Vagina (tissue), 2 donors: ENCODE data around the gene PC. TPM values are rescaled to one million over a fixed set of nuclear protein-coding genes. Genes with fewer than 3 reads are reported as not detected.

Experiments
- DNase-seq, 2 donors: peaks; one replicate each; pipeline ENCODE4 v3.0.0-alpha.2; 2017; ENCODE audit errors: extremely low spot score in 2 of 2
- H3K27ac ChIP-seq: fragments of 200-600 bp; sonication (generic); one replicate; pipeline ENCODE4 v1.5.1; 2019
- H3K27me3 ChIP-seq: fragments of 200-600 bp; sonication (generic); one replicate; pipeline ENCODE4 v1.5.1; 2019
- H3K36me3 ChIP-seq, 2 donors: fragments of 200-600 bp; sonication (generic); one replicate each; pipeline ENCODE4 v1.5.1; 2017 to 2019
- H3K4me1 ChIP-seq: fragments of 200-600 bp; sonication (generic); one replicate; pipeline ENCODE4 v1.5.1; 2019
- H3K4me3 ChIP-seq, 2 donors: fragments of 200-600 bp; sonication (generic); 1 replicate in 1 of 2; 2 replicates in 1 of 2; pipeline ENCODE4 v1.5.1; 2016 to 2019
- H3K9me3 ChIP-seq: fragments of 200-600 bp; sonication (generic); one replicate; pipeline ENCODE4 v1.5.1; 2019
- POLR2A ChIP-seq, 2 donors: fragments of 450-650 bp; IDR thresholded peaks; one replicate each; pipeline ENCODE4 v1.6.1; 2017; ENCODE audit warnings: antibody characterized with exemption in 2 of 2, mild to moderate bottlenecking in 2 of 2, moderate library complexity in 2 of 2
- POLR2AphosphoS5 ChIP-seq, 2 donors: sonication (generic); formaldehyde crosslinking; IDR thresholded peaks; one replicate each; pipeline ENCODE4 v1.9.0; 2017; ENCODE audit warnings: antibody characterized with exemption in 2 of 2, mild to moderate bottlenecking in 2 of 2, low read depth in 1 of 2; ENCODE audit not compliant: insufficient read depth in 1 of 2
- intact Hi-C: fragments of 100-400 bp; cut with DNase I; formaldehyde crosslinking; loops from one replicate; pipeline ENCODE4 v1.15.1; 2023
- total RNA-seq: library from RNA; depleted of rRNA; stranded (reverse); fragments of >200 nt; gene quantifications from one replicate; pipeline ENCODE4 v1.2.3, GENCODE V29; 2016
- TF ChIP-seq, protein P1 (sequence below), 3 experiments: fragments of 450-650 bp in 2 of 3; fragments of 200-600 bp in 1 of 3; sonication (generic) in 1 of 3; IDR thresholded peaks; one replicate each; pipeline ENCODE4 v1.5.1; 2017 to 2019; ENCODE audit warnings: antibody characterized with exemption in 3 of 3, mild to moderate bottlenecking in 2 of 3, moderate library complexity in 2 of 3

PC gene
- total RNA-seq, 1 donor from 2014 or later = 34.1 TPM

DNA sequence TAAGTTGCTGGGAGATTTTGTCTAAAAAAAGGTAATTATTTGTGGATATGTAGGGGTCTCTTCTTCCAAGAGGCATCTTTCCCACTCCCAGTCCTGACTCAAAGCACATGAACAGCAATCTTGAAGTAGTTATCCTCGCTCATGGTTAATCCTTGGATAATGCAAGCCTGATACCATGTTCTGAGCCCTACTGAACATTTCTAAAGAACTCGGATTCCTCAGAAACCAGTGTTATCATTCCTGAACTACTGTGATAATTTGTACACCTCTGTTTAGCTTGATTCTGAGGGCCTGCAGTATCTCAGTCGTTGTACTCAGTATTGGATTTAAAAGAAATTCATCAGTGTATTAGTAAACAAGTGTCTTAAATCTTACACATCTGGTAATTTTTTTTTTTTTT, 137.3 kb downstream of the PC start:
- Histone ChIP-seq H3K27me3 (no peaks in the 10 kb centered on the region), H3K27ac (no peak overlapping the region), H3K36me3 (no peaks in the 10 kb centered on the region), H3K9me3 (no peaks in the 10 kb centered on the region), H3K4me1 (no peaks in the 10 kb centered on the region), H3K4me3 (no peak overlapping the region)
- no peak for TF ChIP-seq POLR2AphosphoS5 (IDR thresholded peaks at IDR 0.05; ENCODE audit: insufficient read depth in 1 of 2, low read depth in 1 of 2)
- TF ChIP-seq, protein P1, sequence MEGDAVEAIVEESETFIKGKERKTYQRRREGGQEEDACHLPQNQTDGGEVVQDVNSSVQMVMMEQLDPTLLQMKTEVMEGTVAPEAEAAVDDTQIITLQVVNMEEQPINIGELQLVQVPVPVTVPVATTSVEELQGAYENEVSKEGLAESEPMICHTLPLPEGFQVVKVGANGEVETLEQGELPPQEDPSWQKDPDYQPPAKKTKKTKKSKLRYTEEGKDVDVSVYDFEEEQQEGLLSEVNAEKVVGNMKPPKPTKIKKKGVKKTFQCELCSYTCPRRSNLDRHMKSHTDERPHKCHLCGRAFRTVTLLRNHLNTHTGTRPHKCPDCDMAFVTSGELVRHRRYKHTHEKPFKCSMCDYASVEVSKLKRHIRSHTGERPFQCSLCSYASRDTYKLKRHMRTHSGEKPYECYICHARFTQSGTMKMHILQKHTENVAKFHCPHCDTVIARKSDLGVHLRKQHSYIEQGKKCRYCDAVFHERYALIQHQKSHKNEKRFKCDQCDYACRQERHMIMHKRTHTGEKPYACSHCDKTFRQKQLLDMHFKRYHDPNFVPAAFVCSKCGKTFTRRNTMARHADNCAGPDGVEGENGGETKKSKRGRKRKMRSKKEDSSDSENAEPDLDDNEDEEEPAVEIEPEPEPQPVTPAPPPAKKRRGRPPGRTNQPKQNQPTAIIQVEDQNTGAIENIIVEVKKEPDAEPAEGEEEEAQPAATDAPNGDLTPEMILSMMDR (IDR thresholded peaks at IDR 0.05) = no peak
- TF ChIP-seq POLR2A (IDR thresholded peaks at IDR 0.05) = no peak
- DNase-seq = no peak
- intact Hi-C loops = no loop called here

DNA sequence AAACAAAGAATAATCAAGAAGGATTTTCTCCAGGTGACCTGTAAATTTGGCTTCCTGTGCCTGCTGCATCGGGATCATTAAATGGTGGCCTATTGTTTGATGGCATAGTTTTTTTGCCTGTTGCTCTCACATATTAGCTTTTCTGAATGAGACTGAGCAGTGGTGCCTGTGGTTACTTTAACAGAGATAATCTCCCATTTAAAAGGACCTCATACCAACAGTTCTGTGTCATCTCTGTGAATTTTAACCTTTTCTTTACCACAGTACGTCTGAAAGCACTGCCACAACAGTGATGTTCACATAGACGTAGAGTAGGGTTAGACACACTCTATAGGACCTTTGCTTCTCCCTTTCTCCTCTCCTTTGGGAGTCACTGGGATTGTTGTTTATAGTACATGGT, 137.8 kb downstream of the PC start:
- TF ChIP-seq, protein P1 (IDR thresholded peaks at IDR 0.05) = no peak
- TF ChIP-seq POLR2AphosphoS5 (IDR thresholded peaks at IDR 0.05; ENCODE audit: insufficient read depth in 1 of 2, low read depth in 1 of 2) = no peak
- TF ChIP-seq POLR2A (IDR thresholded peaks at IDR 0.05) = no peak
- no peak overlapping the region for H3K4me3 ChIP-seq
- no peaks in the 10 kb centered on the region for H3K9me3 ChIP-seq
- H3K27me3 ChIP-seq = no peaks in the 10 kb centered on the region
- no peaks in the 10 kb centered on the region for H3K36me3 ChIP-seq
- DNase-seq = no peak
- H3K4me1 ChIP-seq = no peaks in the 10 kb centered on the region
- intact Hi-C loops = no loop called here
- H3K27ac ChIP-seq = no peak overlapping the region

DNA sequence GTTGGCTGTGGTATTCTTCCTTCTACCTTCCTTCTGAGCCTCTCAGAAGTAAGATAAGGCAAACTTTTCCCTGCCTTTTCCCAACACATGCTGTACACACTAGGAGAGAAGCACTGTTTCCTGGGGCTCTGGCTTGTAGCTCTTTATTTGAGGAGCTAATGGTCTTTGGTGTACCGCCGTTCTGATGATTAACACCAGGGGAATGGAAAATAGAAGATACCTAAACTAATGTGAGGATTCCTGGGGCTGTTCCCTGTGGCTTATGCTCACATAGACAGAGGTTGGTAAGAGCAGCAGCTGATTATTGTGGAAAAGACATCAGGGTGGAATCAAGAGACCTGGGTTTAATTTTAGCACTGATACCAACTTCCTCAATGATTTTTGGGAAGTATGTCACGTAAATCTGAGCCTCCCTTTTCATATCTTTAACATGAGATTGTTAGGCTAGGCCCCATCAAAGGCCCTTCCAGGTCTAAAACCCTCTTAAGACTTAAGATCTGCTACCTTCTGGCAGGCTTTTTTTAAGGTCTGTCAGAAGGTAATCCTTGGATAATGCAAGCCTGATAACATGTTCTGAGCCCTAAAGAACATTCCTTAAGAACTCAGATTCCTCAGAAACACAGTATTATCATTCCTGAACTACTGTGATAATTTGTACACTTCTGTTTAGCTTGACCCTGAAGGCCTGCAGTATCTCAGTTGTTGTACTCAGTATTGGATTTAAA, 139.8 kb downstream of the PC start:
- H3K27me3 ChIP-seq = no peaks in the 10 kb centered on the region
- TF ChIP-seq POLR2AphosphoS5 (IDR thresholded peaks at IDR 0.05; ENCODE audit: insufficient read depth in 1 of 2, low read depth in 1 of 2) = no peak
- TF ChIP-seq POLR2A (IDR thresholded peaks at IDR 0.05) = no peak
- TF ChIP-seq, protein P1 (IDR thresholded peaks at IDR 0.05) = no peak
- no peaks in the 10 kb centered on the region for H3K9me3 ChIP-seq
- no peaks in the 10 kb centered on the region for H3K36me3 ChIP-seq
- DNase-seq = no peak
- H3K4me3 ChIP-seq = no peak overlapping the region
- no peaks in the 10 kb centered on the region for H3K4me1 ChIP-seq
- H3K27ac ChIP-seq = no peak overlapping the region
- intact Hi-C loops = no loop called here

DNA sequence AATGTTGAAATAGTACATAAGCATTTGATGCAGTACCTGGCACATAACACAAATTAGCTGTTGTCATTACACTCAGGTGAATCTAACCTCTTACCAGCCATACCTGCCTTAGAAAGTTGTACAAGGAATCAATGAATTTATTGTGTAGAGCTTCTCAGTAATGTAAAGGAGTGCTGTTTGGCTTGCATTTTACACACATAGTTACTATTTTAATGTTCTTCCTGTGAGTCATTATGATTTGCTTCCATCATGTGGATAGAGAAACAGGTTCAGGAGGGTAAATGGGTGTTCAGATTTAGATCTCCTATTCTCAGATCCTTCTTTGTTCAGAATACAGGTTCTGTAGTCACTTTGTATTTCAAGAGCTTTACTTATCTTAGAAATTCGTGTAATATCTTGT, 142.5 kb downstream of the PC start:
- no peaks in the 10 kb centered on the region for H3K36me3 ChIP-seq
- H3K4me3 ChIP-seq = no peak overlapping the region
- TF ChIP-seq, protein P1 (IDR thresholded peaks at IDR 0.05) = no peak
- no peaks in the 10 kb centered on the region for H3K27me3 ChIP-seq
- intact Hi-C loops = no loop called here
- H3K4me1 ChIP-seq = no peaks in the 10 kb centered on the region
- no peak overlapping the region for H3K27ac ChIP-seq
- DNase-seq = no peak
- H3K9me3 ChIP-seq = no peaks in the 10 kb centered on the region

DNA sequence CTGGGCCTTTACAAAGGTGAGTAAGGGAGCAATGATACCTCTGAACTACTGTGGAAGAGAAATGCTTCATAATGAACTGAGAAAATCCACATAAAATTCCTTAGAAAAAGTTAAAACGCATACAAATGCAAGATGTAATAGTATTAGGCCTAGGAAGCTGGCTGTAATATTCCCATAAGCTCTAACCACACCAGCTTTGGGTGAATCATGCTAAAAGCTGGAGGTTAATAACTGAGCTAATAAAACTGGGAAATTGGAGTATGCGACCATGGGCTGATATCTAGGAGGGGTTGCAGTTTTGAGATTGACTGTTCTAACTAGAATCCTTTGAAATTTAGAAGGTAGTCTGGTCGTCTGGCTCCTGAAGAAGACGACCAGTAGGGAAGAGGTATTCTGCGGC, 143.5 kb downstream of the PC start:
- Histone ChIP-seq H3K36me3 (no peaks in the 10 kb centered on the region), H3K4me3 (no peak overlapping the region), H3K27ac (no peak overlapping the region), H3K27me3 (no peaks in the 10 kb centered on the region), H3K9me3 (no peaks in the 10 kb centered on the region), H3K4me1 (no peaks in the 10 kb centered on the region)
- no peak for DNase-seq
- TF ChIP-seq POLR2A (IDR thresholded peaks at IDR 0.05) = no peak
- TF ChIP-seq, protein P1 (IDR thresholded peaks at IDR 0.05) = no peak
- TF ChIP-seq POLR2AphosphoS5 (IDR thresholded peaks at IDR 0.05; ENCODE audit: insufficient read depth in 1 of 2, low read depth in 1 of 2) = no peak
- intact Hi-C loops = no loop called here
